ENCODE results near the gene EDAR. TPM values are rescaled to one million over a fixed set of nuclear protein-coding genes. Genes with fewer than 3 reads are reported as not detected.

Gene EDAR
- total and polyA plus RNA-seq, 9 of the 15 experiments (the other 6 are each of a cell fraction or from before 2014, with no cell fraction given), result 0.01 TPM; not detected in 8

DNA sequence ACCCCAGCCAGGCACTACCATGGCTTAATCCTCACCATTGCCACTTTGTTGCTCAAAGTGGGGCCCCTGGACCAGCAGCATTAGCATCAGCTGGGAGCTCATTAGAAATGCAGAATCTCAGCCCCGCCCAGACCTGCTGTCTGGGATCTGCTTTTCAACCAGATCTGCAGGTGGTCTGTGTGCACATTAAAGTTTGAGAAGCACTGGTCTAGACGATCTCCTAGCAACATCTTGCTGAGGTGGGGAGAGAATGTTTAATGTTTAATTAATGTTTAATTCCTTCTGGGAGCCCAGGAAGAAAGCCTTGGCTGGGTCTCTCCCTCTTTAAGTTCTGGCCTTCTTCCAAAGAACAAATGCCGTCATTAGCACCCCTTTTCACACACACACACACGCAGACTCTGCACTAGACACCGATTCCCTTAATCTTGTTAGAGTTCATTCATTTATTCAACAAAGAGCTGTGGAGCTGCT is 53.7 kb downstream of the EDAR start:
- TF ChIP-seq RFX5 (IDR thresholded peaks at IDR 0.05; ENCODE audit: low read depth, low read length) (no peak), MTA2 (IDR thresholded peaks at IDR 0.05; ENCODE audit: low read depth) (no peak), DDX20 (tag; IDR thresholded peaks at IDR 0.05; ENCODE audit: low read depth) (no peak), CBFA2T2 (conservative IDR thresholded peaks at IDR 0.05) (no peak), GABPB2 (CRISPR knock-in tag; conservative IDR thresholded peaks at IDR 0.05) (no peak), HEY1 (CRISPR knock-in tag; IDR thresholded peaks at IDR 0.05; ENCODE audit: borderline replicate concordance) (no peak), ZNF707 (CRISPR knock-in tag; conservative IDR thresholded peaks at IDR 0.05) (no peak), PRPF4 (IDR thresholded peaks at IDR 0.05; ENCODE audit: insufficient read depth, low read depth, low read length, poor library complexity, severe bottlenecking) (no peak), THRAP3 (IDR thresholded peaks at IDR 0.05; ENCODE audit: borderline replicate concordance) (no peak), NFIC (IDR thresholded peaks at IDR 0.05) (no peak), MEF2A (IDR thresholded peaks at IDR 0.05; ENCODE audit: control insufficient read depth, low read depth, low read length) (no peak)
- TF ChIP-seq, protein P1, sequence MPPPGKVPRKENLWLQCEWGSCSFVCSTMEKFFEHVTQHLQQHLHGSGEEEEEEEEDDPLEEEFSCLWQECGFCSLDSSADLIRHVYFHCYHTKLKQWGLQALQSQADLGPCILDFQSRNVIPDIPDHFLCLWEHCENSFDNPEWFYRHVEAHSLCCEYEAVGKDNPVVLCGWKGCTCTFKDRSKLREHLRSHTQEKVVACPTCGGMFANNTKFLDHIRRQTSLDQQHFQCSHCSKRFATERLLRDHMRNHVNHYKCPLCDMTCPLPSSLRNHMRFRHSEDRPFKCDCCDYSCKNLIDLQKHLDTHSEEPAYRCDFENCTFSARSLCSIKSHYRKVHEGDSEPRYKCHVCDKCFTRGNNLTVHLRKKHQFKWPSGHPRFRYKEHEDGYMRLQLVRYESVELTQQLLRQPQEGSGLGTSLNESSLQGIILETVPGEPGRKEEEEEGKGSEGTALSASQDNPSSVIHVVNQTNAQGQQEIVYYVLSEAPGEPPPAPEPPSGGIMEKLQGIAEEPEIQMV (tag; conservative IDR thresholded peaks at IDR 0.05; ENCODE audit: low read depth), result no peak
- TF ChIP-seq, protein P2, sequence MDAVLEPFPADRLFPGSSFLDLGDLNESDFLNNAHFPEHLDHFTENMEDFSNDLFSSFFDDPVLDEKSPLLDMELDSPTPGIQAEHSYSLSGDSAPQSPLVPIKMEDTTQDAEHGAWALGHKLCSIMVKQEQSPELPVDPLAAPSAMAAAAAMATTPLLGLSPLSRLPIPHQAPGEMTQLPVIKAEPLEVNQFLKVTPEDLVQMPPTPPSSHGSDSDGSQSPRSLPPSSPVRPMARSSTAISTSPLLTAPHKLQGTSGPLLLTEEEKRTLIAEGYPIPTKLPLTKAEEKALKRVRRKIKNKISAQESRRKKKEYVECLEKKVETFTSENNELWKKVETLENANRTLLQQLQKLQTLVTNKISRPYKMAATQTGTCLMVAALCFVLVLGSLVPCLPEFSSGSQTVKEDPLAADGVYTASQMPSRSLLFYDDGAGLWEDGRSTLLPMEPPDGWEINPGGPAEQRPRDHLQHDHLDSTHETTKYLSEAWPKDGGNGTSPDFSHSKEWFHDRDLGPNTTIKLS (IDR thresholded peaks at IDR 0.05; ENCODE audit: borderline replicate concordance, low read depth), result no peak
- ChIA-PET CTCF (ENCODE audit: low intra/inter-chr PET ratio) (no interaction called here), POLR2A (interaction anchor here (1.5 kb wide), 1 partner anchor 12 kb away, joined by 3 read pairs; no protein-coding TSS in a partner anchor)
- Histone ChIP-seq H3K36me3 (ENCODE audit: control insufficient read depth, insufficient read depth, low read length) (no peaks in the 10 kb centered on the region), H2AFZ (ENCODE audit: low read depth, low read length) (no peak overlapping the region), H3K9me3 (replicated peaks; ENCODE audit: control insufficient read depth, insufficient read depth, low read depth, low read length) (no peaks in the 10 kb centered on the region), H3K9me1 (ENCODE audit: control insufficient read depth, insufficient read depth, low read length) (no peaks in the 10 kb centered on the region), H3K27me3 (ENCODE audit: control insufficient read depth in 2 of 2, insufficient read depth in 2 of 2, low read length in 2 of 2) (peaks cover 39 to 69% of the 10 kb centered on the region in 2 experiments; a peak in 4 of 5 replicates), H3K4me1 (replicated peaks in 1 of 2; ENCODE audit: control insufficient read depth in 2 of 2, insufficient read depth in 2 of 2, low read length in 2 of 2) (peaks cover 0 to 2% of the 10 kb centered on the region in 2 experiments; a peak in 2 of 5 replicates), H4K20me1 (replicated peaks; ENCODE audit: control insufficient read depth, insufficient read depth, low read length) (no peaks in the 10 kb centered on the region), H3K27ac (ENCODE audit: extremely low read depth, low read depth, low read length) (no peak overlapping the region), H3K9ac (ENCODE audit: insufficient read depth in 1 of 2, low read depth in 2 of 2, low read length in 2 of 2) (no peak overlapping the region), H3K4me2 (ENCODE audit: insufficient read depth, low read length) (no peak overlapping the region), H3K79me2 (ENCODE audit: control insufficient read depth, insufficient read depth, low read length) (no peaks in the 10 kb centered on the region), H3K4me3 (no peak overlapping the region)
- intact Hi-C loops (cut with micrococcal nuclease) (no loop called here), in situ Hi-C loops (cut with MboI) (no loop called here)
- no peak for DNase-seq (ENCODE audit: extremely low read depth in 1 of 4, low spot score in 3 of 4)
- FAIRE-seq, result no peak
- no TSS peak for BruUV-seq (replicated peaks)
- 2% methylated on average over 5 of the region's 5 CpGs for WGBS (ENCODE audit: insufficient coverage, low coverage, missing lambda C conversion rate)
- no peak for ATAC-seq

Data from K562 (cell line).